GM12873 (cell line): Measurements from ENCODE around the gene LRRC57.

Experiments
- CTCF ChIP-seq: IDR thresholded peaks from 2 replicates; pipeline ENCODE4 v1.5.1; 2012; ENCODE audit warnings: low read depth, mild to moderate bottlenecking, moderate library complexity, low read length, control low read depth; ENCODE audit not compliant: insufficient read depth; ENCODE audit errors: missing control alignments

Gene LRRC57

GRCh38 chr15:42590619-42591237 lies 42.1 kb upstream of the LRRC57 start:
- TF ChIP-seq CTCF: no peak

- TF ChIP-seq CTCF: no peak
Observed at GRCh38 chr15:42584031-42584765, 35.6 kb upstream of the LRRC57 start.

GRCh38 chr15:42582569-42583375 lies 34.2 kb upstream of the LRRC57 start:
- no peak for TF ChIP-seq CTCF

GRCh38 chr15:42581272-42581730 lies 32.7 kb upstream of the LRRC57 start:
- no peak for TF ChIP-seq CTCF

GRCh38 chr15:42578984-42579537 lies 30.5 kb upstream of the LRRC57 start:
- no peak for TF ChIP-seq CTCF

GRCh38 chr15:42577514-42578031 lies 29.0 kb upstream of the LRRC57 start:
- TF ChIP-seq CTCF: no peak

GRCh38 chr15:42576776-42577175 lies 28.2 kb upstream of the LRRC57 start:
- TF ChIP-seq CTCF: no peak
